GM18505 (cell line): Measurements from ENCODE around the gene NUDT16L1.

Experiments used
- ATAC-seq: cut with Tn5 transposase; IDR thresholded peaks from one replicate; pipeline ENCODE4 v1.9.1; 2021; ENCODE audit not compliant: unreplicated experiment
- POLR2A ChIP-seq: IDR thresholded peaks from 4 replicates; pipeline ENCODE4 v1.6.1; 2011; ENCODE audit warnings: borderline replicate concordance; ENCODE audit not compliant: insufficient read depth, insufficient read length; ENCODE audit errors: extremely low read depth

Gene NUDT16L1

GRCh38 chr16:4656695-4657686 lies 36.4 kb upstream of the NUDT16L1 start:
- no peak for ATAC-seq

GRCh38 chr16:4659363-4660353 lies 33.7 kb upstream of the NUDT16L1 start:
- no peak for ATAC-seq
- no peak for TF ChIP-seq POLR2A

More at GRCh38 chr16:4656695-4657686, 36.4 kb upstream of the NUDT16L1 start:
- TF ChIP-seq POLR2A = no peak

- no peak for ATAC-seq
- no peak for TF ChIP-seq POLR2A
Measured at GRCh38 chr16:4660454-4661007, 32.8 kb upstream of the NUDT16L1 start.

GRCh38 chr16:4661661-4662060 lies 31.7 kb upstream of the NUDT16L1 start:
- no peak for TF ChIP-seq POLR2A
- ATAC-seq = no peak

DNA sequence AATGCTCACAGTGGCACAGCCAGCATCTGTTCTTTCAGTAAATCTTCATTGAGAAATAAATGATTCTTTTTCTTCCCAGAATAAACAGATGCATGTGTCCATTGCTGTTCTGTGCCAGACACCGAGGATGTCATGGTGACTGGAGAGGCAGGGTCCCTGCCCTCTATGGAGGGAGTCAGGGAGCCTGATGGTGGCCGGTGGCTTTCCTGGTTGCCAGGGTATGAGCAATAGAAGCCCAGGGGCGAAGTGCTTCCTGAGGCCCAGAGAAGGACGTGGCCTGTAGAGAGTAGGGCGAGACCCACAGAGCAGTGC lies 29.9 kb upstream of the NUDT16L1 start:
- no peak for ATAC-seq
- TF ChIP-seq POLR2A = no peak

- no peak for TF ChIP-seq POLR2A
- ATAC-seq = no peak
Measured at GRCh38 chr16:4663777-4664465, 29.4 kb upstream of the NUDT16L1 start.

GRCh38 chr16:4664538-4665418 lies 28.6 kb upstream of the NUDT16L1 start:
- ATAC-seq = no peak
- no peak for TF ChIP-seq POLR2A

GRCh38 chr16:4666537-4667202 lies 26.7 kb upstream of the NUDT16L1 start:
- no peak for TF ChIP-seq POLR2A
- ATAC-seq = no peak

DNA sequence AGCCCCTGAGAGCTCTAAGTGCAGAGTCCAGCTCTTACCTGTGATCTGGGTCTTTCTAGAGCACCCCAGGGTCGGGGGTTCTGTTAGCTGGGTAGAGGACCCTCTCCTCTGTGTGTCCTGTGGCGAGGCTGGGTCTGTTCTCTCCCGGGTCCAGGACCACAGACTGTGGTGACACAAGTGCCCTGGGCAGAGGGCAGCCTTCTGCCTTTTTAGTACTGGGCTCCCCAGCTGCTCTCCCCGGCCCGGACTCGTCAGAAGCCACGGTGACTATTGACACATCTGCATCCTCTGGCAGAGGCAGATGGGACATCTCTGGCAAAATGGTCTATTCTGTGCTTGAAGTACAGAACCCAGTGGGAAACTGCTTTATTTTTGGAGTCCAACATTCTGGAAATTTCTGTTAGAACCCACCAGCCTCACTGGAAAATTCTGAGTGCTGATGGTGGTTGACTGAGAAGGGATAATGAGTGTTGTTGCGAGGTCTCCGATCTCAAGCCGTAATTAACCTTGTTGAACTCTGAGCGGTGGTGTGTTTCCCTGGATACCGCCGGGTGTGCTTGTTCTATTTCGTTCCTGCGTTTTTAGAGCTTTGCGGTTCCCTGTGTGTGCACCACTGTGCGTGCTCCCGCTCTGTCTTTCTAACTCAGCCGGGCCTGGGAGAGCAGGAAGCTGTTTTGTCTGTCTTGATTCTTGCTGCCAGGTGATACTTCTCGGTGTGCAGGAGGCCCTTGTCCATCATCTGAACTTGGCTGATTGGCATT lies 26.0 kb upstream of the NUDT16L1 start:
- no peak for ATAC-seq

GRCh38 chr16:4668313-4668960 lies 24.9 kb upstream of the NUDT16L1 start:
- no peak for ATAC-seq
- no peak for TF ChIP-seq POLR2A

More for the DNA sequence above, 26.0 kb upstream of the NUDT16L1 start:
- no peak for TF ChIP-seq POLR2A
